Liver (tissue), 9 donors: ENCODE results near the gene CHST1. TPM values are rescaled to one million over a fixed set of nuclear protein-coding genes. Genes with fewer than 3 reads are reported as not detected.

Experiments used
- DNase-seq: peaks from one replicate; pipeline ENCODE4 v3.0.0-alpha.2; 2017; ENCODE audit warnings: low spot score
- H3K27ac ChIP-seq, 2 donors: one replicate each; pipeline ENCODE4 v1.7.0; 2013; ENCODE audit warnings: inconsistent platforms in 2 of 2, low read length in 2 of 2, control low read depth in 1 of 2, low read depth in 1 of 2, mild to moderate bottlenecking in 1 of 2
- H3K27me3 ChIP-seq, 4 donors: one replicate each; pipeline versions ENCODE4 v1.6.1 to v1.7.0; 2013; ENCODE audit warnings: low read length in 3 of 4, inconsistent platforms in 1 of 4, mild to moderate bottlenecking in 1 of 4, moderate library complexity in 1 of 4; ENCODE audit not compliant: control insufficient read depth in 4 of 4, insufficient read depth in 4 of 4
- H3K36me3 ChIP-seq, 4 donors: one replicate each; pipeline versions ENCODE4 v1.6.1 to v1.7.0; 2013; ENCODE audit warnings: low read length in 3 of 4, mild to moderate bottlenecking in 3 of 4, low read depth in 1 of 4, moderate library complexity in 1 of 4; ENCODE audit not compliant: control insufficient read depth in 4 of 4, insufficient read depth in 3 of 4
- H3K4me1 ChIP-seq, 4 donors: one replicate each; pipeline versions ENCODE4 v1.6.1 to v1.7.0; 2013; ENCODE audit warnings: low read length in 3 of 4, mild to moderate bottlenecking in 3 of 4, moderate library complexity in 1 of 4; ENCODE audit not compliant: control insufficient read depth in 4 of 4, insufficient read depth in 4 of 4
- H3K4me3 ChIP-seq, 3 donors: one replicate each; pipeline versions ENCODE4 v1.6.1 to v1.7.0; 2013; ENCODE audit warnings: low read length in 3 of 3, control low read depth in 1 of 3, low read depth in 1 of 3, mild to moderate bottlenecking in 1 of 3
- H3K9ac ChIP-seq, 2 donors: one replicate each; pipeline ENCODE4 v1.7.0; 2013; ENCODE audit warnings: low read length in 2 of 2, mild to moderate bottlenecking in 2 of 2, moderate library complexity in 2 of 2, control low read depth in 1 of 2, low read depth in 1 of 2
- H3K9me3 ChIP-seq, 4 donors: one replicate each; pipeline versions ENCODE4 v1.6.1 to v1.7.0; 2013; ENCODE audit warnings: low read length in 3 of 4; ENCODE audit not compliant: control insufficient read depth in 4 of 4
- FOXA2 ChIP-seq: IDR thresholded peaks from 2 replicates; pipeline ENCODE4 v1.6.1; 2016; ENCODE audit warnings: antibody characterized with exemption
- GABPA ChIP-seq, 2 donors: IDR thresholded peaks in 1 of 2; conservative IDR thresholded peaks in 1 of 2; 2 replicates each; pipeline ENCODE4 v1.6.1; 2016; ENCODE audit warnings: antibody characterized with exemption in 2 of 2, mild to moderate bottlenecking in 1 of 2, moderate library complexity in 1 of 2
- HNF4G ChIP-seq: IDR thresholded peaks from 2 replicates; pipeline ENCODE4 v1.6.1; 2016; ENCODE audit warnings: antibody characterized with exemption
- JUND ChIP-seq, 2 donors: IDR thresholded peaks; 2 replicates each; pipeline ENCODE4 v1.6.1; 2016; ENCODE audit warnings: antibody characterized with exemption in 2 of 2
- RAD21 ChIP-seq, 2 donors: IDR thresholded peaks; 2 replicates each; pipeline ENCODE4 v1.6.1; 2016; ENCODE audit warnings: antibody characterized with exemption in 2 of 2, mild to moderate bottlenecking in 2 of 2
- YY1 ChIP-seq: IDR thresholded peaks from 2 replicates; pipeline ENCODE4 v1.6.1; 2016; ENCODE audit warnings: antibody characterized with exemption, mild to moderate bottlenecking
- WGBS: extraction: QIAGEN DNeasy Blood & Tissue Kit; methylation state at CpG from one replicate; pipeline ENCODE4 v1.1.7; 2013; 5-methylcytosine and 5-hydroxymethylcytosine counted together
- polyA plus RNA-seq, 2 donors: library from polyadenylated mRNA; stranded (reverse) in 1 of 2; unstranded in 1 of 2; fragments of 200-250 nt in 1 of 2; fragments of >200 nt in 1 of 2; fragmentation: Nextera tagmentation in 1 of 2; extraction: Ambion mirVana in 1 of 2; gene quantifications; one replicate each; pipeline versions ENCODE4 v1.2.1 to v1.2.3, GENCODE V29; 2013 to 2015
- total RNA-seq, 2 donors: library from RNA; depleted of rRNA; stranded (reverse); fragments of >200 nt; gene quantifications; one replicate each; pipeline ENCODE4 v1.2.3, GENCODE V29; 2014
- TF ChIP-seq, protein P1 (sequence below): IDR thresholded peaks from 2 replicates; pipeline ENCODE4 v1.6.1; 2016; ENCODE audit warnings: antibody characterized with exemption, mild to moderate bottlenecking
- TF ChIP-seq, protein P2 (sequence below): IDR thresholded peaks from 2 replicates; pipeline ENCODE4 v1.6.1; 2016; ENCODE audit warnings: antibody characterized with exemption
- TF ChIP-seq, protein P3 (sequence below): IDR thresholded peaks from 2 replicates; pipeline ENCODE4 v1.6.1; 2016; ENCODE audit warnings: antibody characterized with exemption
- donor health status: healthy.
- donor health status: healthy.
- donor health status: healthy.
- donor health status: healthy.
- donor health status: healthy.

CHST1 gene
- total and polyA plus RNA-seq, 4 donors: 0.23 to 0.81 (median 0.45) TPM

DNA sequence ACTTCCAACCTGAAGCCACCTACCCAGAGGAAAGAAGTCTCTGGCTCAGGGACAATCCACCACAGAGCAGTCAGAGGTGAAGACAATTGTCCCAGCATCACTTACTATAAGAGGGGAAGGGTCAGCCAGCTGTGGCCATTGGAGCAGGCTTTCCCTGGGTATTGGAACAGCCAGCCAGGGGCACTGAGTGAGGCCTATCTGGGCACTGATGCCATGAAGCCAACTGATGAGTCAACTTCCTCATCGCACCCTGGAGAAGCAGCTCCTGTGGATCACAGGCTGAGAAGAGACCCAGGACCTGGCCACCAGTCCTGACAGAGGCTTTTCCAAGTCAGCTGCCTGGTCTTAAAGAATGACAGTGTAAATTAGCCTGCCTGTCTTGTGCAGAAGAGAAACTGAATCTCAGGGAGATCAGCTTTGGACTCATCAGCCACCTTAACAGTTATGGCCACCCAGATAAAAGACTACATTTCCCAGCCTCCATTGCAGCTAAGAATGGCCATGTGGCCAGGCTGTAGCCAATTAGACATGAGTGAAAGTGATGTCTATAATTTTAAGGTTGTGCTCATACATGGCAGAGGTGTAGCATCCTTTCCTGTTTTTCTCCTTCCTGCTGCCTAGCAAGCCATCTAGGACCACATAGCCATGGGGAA is 19.0 kb downstream of the CHST1 start:
- Histone ChIP-seq H3K9me3 (peaks cover 0 to 5% (median 0%) of the 10 kb centered on the region in 4 donors), H3K27ac (no peak overlapping the region), H3K9ac (no peak overlapping the region), H3K36me3 (no peaks in the 10 kb centered on the region), H3K4me1 (no peaks in the 10 kb centered on the region), H3K4me3 (no peak overlapping the region), H3K27me3 (peaks cover 0 to 2% (median 0%) of the 10 kb centered on the region in 4 donors)
- no peak for DNase-seq
- no peak for TF ChIP-seq FOXA2
- peak; percentile 62 for TF ChIP-seq YY1
- WGBS: 98% methylated on average over 1 of the region's 1 CpG

DNA sequence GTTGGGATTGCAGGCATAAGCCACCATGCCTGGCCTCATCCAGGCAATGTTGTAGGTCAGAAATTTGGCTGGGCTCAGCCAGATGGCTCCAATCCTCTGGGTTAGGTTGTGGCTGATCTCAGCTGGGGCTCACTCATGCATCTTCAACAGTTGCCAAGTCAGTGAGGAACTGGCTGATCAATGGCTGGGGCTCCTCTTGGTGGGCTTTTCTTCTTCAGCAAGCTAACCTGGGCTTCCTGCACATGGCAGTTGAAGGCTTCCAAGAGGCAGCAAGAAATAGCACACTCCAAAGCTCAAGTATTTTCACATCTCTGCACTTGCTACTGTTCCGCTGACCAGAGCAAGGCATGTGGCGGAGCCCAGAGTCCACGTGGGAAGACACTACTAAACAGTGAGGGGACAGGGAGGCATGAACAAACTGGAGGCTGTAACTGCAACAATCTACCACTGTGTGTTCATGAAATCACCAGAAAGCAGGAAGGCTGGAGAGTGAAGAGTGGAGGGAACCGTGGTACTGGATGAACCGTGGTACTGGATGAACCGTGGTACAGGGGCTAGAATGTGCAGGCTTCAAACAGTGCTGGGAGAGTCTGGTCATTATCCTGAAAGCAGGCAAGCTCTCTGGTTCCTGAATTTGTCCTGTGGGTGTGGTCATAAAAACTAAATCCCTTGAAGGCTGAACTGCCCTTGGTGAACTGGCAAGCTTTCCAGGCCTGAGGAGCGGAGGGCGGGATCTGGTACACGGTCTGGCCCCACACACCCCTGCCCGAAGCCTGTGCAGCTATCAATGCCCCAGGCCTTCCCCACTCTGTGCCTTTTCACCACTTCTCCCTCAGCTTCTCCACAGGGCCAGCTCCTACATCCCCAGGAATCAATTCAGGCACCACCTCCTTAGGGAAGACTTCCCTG is 20.2 kb downstream of the CHST1 start:
- no peak overlapping the region for H3K9ac ChIP-seq
- H3K27ac ChIP-seq: no peak overlapping the region
- 89% methylated on average over 10 of the region's 10 CpGs for WGBS
- peaks cover 0 to 5% (median 0%) of the 10 kb centered on the region in 4 donors for H3K9me3 ChIP-seq
- no peak overlapping the region for H3K4me3 ChIP-seq
- peaks cover 0 to 2% (median 0%) of the 10 kb centered on the region in 4 donors for H3K27me3 ChIP-seq
- no peak for DNase-seq
- no peaks in the 10 kb centered on the region for H3K4me1 ChIP-seq
- TF ChIP-seq, protein P1, sequence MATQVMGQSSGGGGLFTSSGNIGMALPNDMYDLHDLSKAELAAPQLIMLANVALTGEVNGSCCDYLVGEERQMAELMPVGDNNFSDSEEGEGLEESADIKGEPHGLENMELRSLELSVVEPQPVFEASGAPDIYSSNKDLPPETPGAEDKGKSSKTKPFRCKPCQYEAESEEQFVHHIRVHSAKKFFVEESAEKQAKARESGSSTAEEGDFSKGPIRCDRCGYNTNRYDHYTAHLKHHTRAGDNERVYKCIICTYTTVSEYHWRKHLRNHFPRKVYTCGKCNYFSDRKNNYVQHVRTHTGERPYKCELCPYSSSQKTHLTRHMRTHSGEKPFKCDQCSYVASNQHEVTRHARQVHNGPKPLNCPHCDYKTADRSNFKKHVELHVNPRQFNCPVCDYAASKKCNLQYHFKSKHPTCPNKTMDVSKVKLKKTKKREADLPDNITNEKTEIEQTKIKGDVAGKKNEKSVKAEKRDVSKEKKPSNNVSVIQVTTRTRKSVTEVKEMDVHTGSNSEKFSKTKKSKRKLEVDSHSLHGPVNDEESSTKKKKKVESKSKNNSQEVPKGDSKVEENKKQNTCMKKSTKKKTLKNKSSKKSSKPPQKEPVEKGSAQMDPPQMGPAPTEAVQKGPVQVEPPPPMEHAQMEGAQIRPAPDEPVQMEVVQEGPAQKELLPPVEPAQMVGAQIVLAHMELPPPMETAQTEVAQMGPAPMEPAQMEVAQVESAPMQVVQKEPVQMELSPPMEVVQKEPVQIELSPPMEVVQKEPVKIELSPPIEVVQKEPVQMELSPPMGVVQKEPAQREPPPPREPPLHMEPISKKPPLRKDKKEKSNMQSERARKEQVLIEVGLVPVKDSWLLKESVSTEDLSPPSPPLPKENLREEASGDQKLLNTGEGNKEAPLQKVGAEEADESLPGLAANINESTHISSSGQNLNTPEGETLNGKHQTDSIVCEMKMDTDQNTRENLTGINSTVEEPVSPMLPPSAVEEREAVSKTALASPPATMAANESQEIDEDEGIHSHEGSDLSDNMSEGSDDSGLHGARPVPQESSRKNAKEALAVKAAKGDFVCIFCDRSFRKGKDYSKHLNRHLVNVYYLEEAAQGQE: no peak
- TF ChIP-seq HNF4G (no peak), JUND (IDR thresholded peaks at IDR 0.05) (no peak), RAD21 (IDR thresholded peaks at IDR 0.05) (no peak), GABPA (IDR thresholded peaks at IDR 0.05 in 1 of 2, conservative IDR thresholded peaks at IDR 0.05 in 1 of 2) (no peak), FOXA2 (no peak)
- TF ChIP-seq, protein P2, sequence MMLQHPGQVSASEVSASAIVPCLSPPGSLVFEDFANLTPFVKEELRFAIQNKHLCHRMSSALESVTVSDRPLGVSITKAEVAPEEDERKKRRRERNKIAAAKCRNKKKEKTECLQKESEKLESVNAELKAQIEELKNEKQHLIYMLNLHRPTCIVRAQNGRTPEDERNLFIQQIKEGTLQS: no peak
- TF ChIP-seq, protein P3, sequence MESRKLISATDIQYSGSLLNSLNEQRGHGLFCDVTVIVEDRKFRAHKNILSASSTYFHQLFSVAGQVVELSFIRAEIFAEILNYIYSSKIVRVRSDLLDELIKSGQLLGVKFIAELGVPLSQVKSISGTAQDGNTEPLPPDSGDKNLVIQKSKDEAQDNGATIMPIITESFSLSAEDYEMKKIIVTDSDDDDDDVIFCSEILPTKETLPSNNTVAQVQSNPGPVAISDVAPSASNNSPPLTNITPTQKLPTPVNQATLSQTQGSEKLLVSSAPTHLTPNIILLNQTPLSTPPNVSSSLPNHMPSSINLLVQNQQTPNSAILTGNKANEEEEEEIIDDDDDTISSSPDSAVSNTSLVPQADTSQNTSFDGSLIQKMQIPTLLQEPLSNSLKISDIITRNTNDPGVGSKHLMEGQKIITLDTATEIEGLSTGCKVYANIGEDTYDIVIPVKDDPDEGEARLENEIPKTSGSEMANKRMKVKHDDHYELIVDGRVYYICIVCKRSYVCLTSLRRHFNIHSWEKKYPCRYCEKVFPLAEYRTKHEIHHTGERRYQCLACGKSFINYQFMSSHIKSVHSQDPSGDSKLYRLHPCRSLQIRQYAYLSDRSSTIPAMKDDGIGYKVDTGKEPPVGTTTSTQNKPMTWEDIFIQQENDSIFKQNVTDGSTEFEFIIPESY: no peak
- H3K36me3 ChIP-seq: no peaks in the 10 kb centered on the region
